GM19023 (cell line): ENCODE results near the gene EFCAB5.
A peak's percentile ranks its signal among the peaks of the same experiment; 100 is the strongest.
"Not testable (repeated sequence)": the region's sequence is repeated elsewhere in the genome, so short reads cannot be mapped to it uniquely, and the experiment has no call there.

Source experiments
- ATAC-seq: cut with Tn5 transposase; IDR thresholded peaks from one replicate; pipeline ENCODE4 v1.9.1; 2021; ENCODE audit warnings: mild to moderate bottlenecking, moderate library complexity; ENCODE audit not compliant: unreplicated experiment

Gene EFCAB5

GRCh38 chr17:30091771-30092170 is 150.3 kb downstream of the EFCAB5 start:
- no peak for ATAC-seq

DNA sequence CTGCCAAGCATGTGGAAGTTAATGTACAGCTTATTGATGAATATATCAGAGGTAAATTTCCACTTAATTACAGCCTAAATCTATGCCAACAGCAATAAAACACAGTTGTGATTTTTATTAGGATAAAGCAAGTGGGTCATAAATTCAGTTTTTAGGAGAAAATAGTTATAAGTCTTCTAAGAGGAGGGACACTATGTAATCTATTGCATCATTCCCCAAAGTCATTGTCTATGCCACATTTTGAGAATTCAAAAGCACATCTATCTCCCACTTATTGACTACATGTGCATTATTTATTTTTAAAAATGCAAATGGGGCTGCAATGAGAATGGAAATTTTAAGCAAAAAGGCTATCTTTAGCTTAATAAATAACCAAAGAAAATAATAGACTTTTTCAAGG is 151.5 kb downstream of the EFCAB5 start:
- no peak for ATAC-seq

GRCh38 chr17:30093463-30094147 is 152.2 kb downstream of the EFCAB5 start:
- no peak for ATAC-seq

- no peak for ATAC-seq
Observed at GRCh38 chr17:30095507-30096244, 154.2 kb downstream of the EFCAB5 start.

GRCh38 chr17:30101686-30102390 is 160.4 kb downstream of the EFCAB5 start:
- no peak for ATAC-seq

- no peak for ATAC-seq
Observed at GRCh38 chr17:30103921-30104320, 162.5 kb downstream of the EFCAB5 start.

- no peak for ATAC-seq
Observed at GRCh38 chr17:30104575-30105339, 163.3 kb downstream of the EFCAB5 start.

GRCh38 chr17:30112794-30113193 is 171.4 kb downstream of the EFCAB5 start:
- no peak for ATAC-seq

DNA sequence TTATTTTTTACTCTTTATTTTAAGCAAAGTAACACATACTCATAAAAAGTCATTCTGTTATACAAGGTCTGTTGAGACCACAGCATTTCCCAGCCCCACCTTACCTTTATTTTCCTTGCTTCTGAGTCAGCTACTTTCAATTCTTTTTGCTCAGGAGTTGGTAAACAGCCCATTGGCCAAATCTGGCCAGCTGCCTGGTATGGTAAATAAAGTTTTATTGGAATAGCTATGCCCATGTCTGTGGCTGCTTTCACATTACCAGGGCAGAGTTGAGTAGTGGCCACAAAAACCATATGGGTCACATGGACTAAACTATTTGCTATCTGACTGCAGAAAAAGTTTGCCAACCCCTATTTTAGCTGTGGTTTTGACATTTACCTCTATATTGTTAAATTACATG is 171.8 kb downstream of the EFCAB5 start:
- no peak for ATAC-seq

DNA sequence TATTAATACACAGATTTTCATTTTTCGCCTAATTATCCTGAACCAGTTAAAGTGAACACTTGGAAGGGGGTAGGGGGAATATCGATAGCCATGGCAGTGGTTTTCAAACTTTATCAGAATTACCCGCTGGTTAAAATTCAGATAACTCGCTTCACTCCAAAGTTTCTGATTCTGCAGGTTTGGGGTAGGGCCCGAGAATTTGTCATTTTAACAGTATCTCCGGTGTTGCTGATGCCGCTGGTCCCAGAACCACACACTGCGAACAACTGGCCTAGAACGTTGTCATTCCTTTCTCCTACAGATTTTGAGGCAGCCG is 174.9 kb downstream of the EFCAB5 start:
- no peak for ATAC-seq

DNA sequence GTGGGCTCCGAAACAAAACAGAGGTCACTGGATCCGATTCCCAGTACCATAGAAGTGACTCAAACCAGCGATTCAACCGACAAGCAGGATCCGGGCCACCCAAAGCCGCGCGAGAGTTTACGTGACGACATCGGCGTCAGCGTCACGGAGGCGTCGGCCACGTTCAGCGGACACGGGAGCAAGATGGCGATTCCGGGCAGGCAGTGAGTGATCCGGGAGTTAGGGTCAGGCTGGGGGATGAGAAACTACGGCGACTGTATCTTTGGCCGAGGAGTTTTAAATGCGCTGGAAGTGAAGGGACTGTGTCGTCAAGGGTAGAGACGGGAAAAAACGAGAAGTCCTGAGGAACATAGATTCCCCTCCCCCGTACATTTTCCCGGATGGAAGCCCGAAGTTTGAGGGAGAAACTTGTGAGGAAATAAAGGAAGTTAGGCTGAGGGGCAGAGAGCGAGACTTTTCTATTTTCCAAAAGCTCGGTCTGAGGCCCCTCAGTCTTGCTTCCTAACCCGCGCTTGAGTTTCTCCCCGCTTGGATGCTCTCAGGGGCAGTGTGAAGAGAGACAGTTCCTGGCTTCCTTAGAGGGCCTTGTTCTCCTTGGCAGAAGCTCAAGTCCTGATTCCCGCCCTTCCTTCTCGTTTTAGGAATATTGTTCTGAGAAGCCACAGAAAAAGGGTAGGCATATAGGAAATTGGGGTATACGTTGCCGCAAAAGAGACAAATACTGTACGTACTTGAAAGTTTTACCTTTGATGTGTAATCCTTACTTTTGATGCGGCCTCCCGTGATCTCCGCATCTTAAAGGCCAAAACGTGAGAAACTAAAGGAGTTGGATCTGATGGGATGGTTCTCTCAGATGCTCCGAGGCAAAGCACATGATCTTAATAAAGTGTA is 175.5 kb downstream of the EFCAB5 start, which contains the start of gene NSRP1:
Gene NSRP1, plus strand, starts transcription at position 156 of the 891 bp plus-strand sequence. Its CDS starts 28 bp downstream, at position 184.
- ATAC-seq: peak; percentile 82

- no peak for ATAC-seq
Observed at GRCh38 chr17:30117675-30118081, 176.2 kb downstream of the EFCAB5 start.

GRCh38 chr17:30118635-30119034 is 177.2 kb downstream of the EFCAB5 start:
- ATAC-seq: not testable (repeated sequence)

DNA sequence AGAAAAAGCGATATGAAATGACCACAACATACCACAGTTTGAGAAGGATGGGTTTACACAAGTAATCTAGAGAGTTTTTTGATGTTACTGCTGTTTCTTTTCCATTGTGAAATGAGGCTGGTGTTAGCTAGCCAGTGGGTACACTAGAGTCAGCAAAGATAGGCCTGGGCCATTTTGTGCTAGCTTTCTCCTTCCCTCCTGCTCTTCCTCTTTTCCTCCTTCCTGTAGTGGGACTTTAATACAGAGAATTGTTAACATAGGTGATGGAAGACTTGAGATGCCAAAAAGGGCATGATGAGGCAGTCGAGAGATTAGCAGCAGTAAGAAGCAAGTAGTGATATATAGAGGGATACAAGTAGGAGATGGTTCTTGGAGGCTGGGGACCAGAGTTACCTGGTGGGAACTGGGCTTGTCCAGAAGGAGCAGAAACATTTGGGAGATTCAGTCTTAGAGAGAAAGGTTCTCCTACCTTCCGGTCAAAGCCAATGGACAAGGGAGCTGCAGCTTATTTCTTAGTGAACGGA is 182.9 kb downstream of the EFCAB5 start:
- no peak for ATAC-seq

DNA sequence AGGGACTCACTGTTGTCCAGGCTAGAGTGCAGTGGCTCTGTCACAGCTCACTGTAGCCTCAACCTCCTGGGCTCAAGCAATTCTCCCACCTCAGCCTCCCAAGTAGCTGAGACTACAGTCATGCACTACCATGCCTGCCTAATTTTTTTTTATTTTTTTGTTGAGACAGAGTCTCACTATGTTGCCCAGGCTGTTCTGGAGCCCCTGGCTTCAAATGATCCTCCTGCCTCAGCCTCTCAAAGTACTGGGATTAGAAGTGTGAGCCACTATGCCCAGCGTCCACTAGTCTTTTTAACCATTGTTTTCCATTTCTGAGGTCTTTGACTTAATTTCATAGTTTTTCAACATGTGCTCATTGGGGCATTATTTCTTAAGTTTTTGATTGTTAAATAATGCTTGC is 188.7 kb downstream of the EFCAB5 start:
- no peak for ATAC-seq

DNA sequence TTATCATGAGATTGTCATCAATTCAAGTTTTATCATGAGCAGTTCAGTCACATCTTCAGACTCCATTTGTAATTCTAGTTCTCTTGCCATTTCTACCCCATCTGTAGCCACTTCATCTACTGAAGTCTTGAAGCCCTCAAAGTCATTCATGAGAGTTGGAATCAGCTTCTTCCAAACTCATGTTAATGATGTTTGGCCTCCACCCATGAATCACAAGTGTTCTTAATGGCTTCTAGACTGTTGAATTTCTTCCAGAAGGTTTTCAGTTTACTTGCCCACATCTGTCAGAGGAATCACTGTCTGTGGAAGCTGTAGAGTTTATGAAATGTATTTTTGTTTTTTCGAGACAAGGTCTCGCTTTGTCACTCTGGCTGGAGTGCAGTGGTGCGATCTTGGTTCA is 191.2 kb downstream of the EFCAB5 start:
- ATAC-seq: no peak

- no peak for ATAC-seq
Observed at GRCh38 chr17:30133197-30133596, 191.8 kb downstream of the EFCAB5 start.

DNA sequence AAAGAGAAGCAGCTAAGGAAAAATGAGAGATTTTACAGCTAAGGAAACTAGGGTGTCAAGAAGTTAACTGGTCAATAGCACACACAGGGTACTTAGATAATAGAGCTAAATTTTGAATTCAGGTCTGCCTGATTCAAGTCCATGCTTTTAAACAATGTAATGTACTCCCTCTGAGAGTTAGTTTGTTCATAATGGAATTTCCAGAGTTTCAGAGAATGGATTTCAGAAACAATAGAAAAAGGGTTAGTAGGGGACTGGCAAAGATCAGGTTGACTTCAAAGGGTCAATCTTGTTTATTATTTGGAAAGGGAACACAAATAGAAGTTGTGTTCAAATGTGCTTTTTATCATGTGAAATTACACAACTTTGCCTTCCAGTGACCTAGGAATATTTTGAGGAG is 193.1 kb downstream of the EFCAB5 start:
- no peak for ATAC-seq

DNA sequence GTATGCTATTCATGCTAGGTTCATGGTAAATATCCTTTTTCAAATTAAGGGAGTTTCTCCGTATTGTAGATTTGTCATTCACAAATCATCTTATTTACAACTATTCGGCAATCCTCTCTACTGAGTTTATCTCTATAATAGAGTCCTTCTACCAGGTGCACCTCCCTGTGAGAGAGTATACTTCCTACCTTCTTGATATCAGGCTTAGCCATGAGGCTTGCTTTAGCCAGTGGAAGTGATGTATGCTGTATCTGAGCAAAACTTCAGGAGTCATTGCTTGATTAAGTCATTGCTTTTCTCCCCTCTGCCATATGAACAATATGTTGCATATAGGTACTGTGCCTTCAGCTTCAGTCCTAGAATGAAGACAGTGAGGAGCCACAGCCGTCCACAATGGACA is 195.7 kb downstream of the EFCAB5 start:
- ATAC-seq: no peak

- ATAC-seq: not testable (repeated sequence)
Observed at GRCh38 chr17:30147860-30148259, 206.4 kb downstream of the EFCAB5 start.
